Neural cell (in vitro differentiated cells): ENCODE data around the gene MRPS12. TPM values are rescaled to one million over a fixed set of nuclear protein-coding genes. Genes with fewer than 3 reads are reported as not detected.
"Not testable (repeated sequence)": the region's sequence is repeated elsewhere in the genome, so short reads cannot be mapped to it uniquely, and the experiment has no call there.

ENCODE experiments used
- H2AFZ ChIP-seq: fragments of 200-600, 300-800 bp; sonication (generic), shearing (Covaris generic); 2 replicates; pipeline ENCODE4 v1.6.0; 2014; ENCODE audit warnings: low read depth, mild to moderate bottlenecking, antibody characterized with exemption, low read length, moderate library complexity
- H3F3A ChIP-seq: fragments of 200-600 bp; shearing (Covaris generic); 2 replicates; pipeline ENCODE4 v1.6.1; 2016; ENCODE audit warnings: mild to moderate bottlenecking, moderate library complexity, mixed read lengths, antibody characterized with exemption, low read length; ENCODE audit not compliant: insufficient read depth, poor library complexity, severe bottlenecking
- H3K27ac ChIP-seq: fragments of 200-600, 300-800 bp; sonication (generic), shearing (Covaris generic); 2 replicates; pipeline ENCODE4 v1.5.1; 2014; ENCODE audit warnings: mild to moderate bottlenecking, low read length, moderate library complexity
- H3K27me3 ChIP-seq: fragments of 300-800, 200-600 bp; sonication (generic), shearing (Covaris generic); 2 replicates; pipeline ENCODE4 v1.6.0; 2014; ENCODE audit warnings: mild to moderate bottlenecking, low read depth, low read length, moderate library complexity; ENCODE audit not compliant: insufficient read depth
- H3K36me3 ChIP-seq: fragments of 300-800, 200-600 bp; sonication (generic), shearing (Covaris generic); 2 replicates; pipeline ENCODE4 v1.5.1; 2014; ENCODE audit warnings: mild to moderate bottlenecking, antibody characterized with exemption, low read length, moderate library complexity; ENCODE audit not compliant: insufficient read depth
- H3K4me2 ChIP-seq: fragments of 300-800, 200-600 bp; sonication (generic), shearing (Covaris generic); 2 replicates; pipeline ENCODE4 v1.6.0; 2014; ENCODE audit warnings: mild to moderate bottlenecking, low read length
- H3K4me3 ChIP-seq: fragments of 300-800, 200-600 bp; sonication (generic), shearing (Covaris generic); 2 replicates; pipeline ENCODE4 v1.5.1; 2014; ENCODE audit warnings: mild to moderate bottlenecking, low read length, moderate library complexity
- H3K79me2 ChIP-seq: fragments of 200-600 bp; shearing (Covaris generic); replicated peaks from 2 replicates; pipeline ENCODE4 v1.6.0; 2014; ENCODE audit warnings: mild to moderate bottlenecking, low read length, moderate library complexity; ENCODE audit not compliant: insufficient read depth
- H3K9ac ChIP-seq: fragments of 300-800, 200-600 bp; sonication (generic), shearing (Covaris generic); 2 replicates; pipeline ENCODE4 v1.6.1; 2016; ENCODE audit warnings: mild to moderate bottlenecking, low read length, mixed read lengths
- H3K9me2 ChIP-seq: fragments of 200-600 bp; shearing (Covaris generic); 2 replicates; pipeline ENCODE4 v1.6.1; 2016; ENCODE audit warnings: mild to moderate bottlenecking, low read length, mixed read lengths; ENCODE audit not compliant: insufficient read depth
- H3K9me3 ChIP-seq: fragments of 200-600, 300-800 bp; sonication (generic), shearing (Covaris generic); 2 replicates; pipeline ENCODE4 v1.6.1; 2016; ENCODE audit warnings: mild to moderate bottlenecking, mixed run types, low read length, moderate library complexity, mixed read lengths
- H4K20me1 ChIP-seq: fragments of 200-600 bp; shearing (Covaris generic); 2 replicates; pipeline ENCODE4 v1.6.1; 2016; ENCODE audit warnings: mild to moderate bottlenecking, mixed run types; ENCODE audit not compliant: insufficient read depth
- CTCF ChIP-seq: fragments of 450-650 bp; IDR thresholded peaks from 2 replicates; pipeline ENCODE4 v1.5.1; 2014; ENCODE audit warnings: antibody characterized with exemption, mild to moderate bottlenecking, moderate library complexity; ENCODE audit not compliant: poor library complexity, severe bottlenecking
- EP300 ChIP-seq: fragments of 450-650 bp; conservative IDR thresholded peaks from 2 replicates; pipeline ENCODE4 v1.6.1; 2014; ENCODE audit warnings: antibody characterized with exemption, mild to moderate bottlenecking, moderate library complexity; ENCODE audit not compliant: poor library complexity, severe bottlenecking
- EZH2 ChIP-seq: fragments of 200-600, 300-800 bp; shearing (Covaris generic), sonication (generic); IDR thresholded peaks from 2 replicates; pipeline ENCODE4 v1.6.1; 2014; ENCODE audit warnings: antibody characterized with exemption, low read length, borderline replicate concordance, mild to moderate bottlenecking; ENCODE audit not compliant: insufficient read depth, poor library complexity, severe bottlenecking
- MXI1 ChIP-seq: fragments of 450-650 bp; conservative IDR thresholded peaks from 2 replicates; pipeline ENCODE4 v1.6.1; 2014; ENCODE audit warnings: antibody characterized with exemption, mild to moderate bottlenecking; ENCODE audit not compliant: poor library complexity, severe bottlenecking
- POLR2AphosphoS5 ChIP-seq: IDR thresholded peaks from 2 replicates; pipeline ENCODE4 v1.6.1; 2012
- RAD21 ChIP-seq: fragments of 450-650 bp; conservative IDR thresholded peaks from 2 replicates; pipeline ENCODE4 v1.6.1; 2014; ENCODE audit warnings: antibody characterized with exemption, mild to moderate bottlenecking, moderate library complexity
- REST ChIP-seq: IDR thresholded peaks from 2 replicates; pipeline ENCODE4 v1.6.1; 2012; ENCODE audit warnings: borderline replicate concordance
- SMC3 ChIP-seq: fragments of 450-650 bp; conservative IDR thresholded peaks from 2 replicates; pipeline ENCODE4 v1.6.1; 2014; ENCODE audit warnings: antibody characterized with exemption, mild to moderate bottlenecking, moderate library complexity; ENCODE audit not compliant: poor library complexity
- TAF1 ChIP-seq: IDR thresholded peaks from 2 replicates; pipeline ENCODE4 v1.6.1; 2012; ENCODE audit warnings: low read depth
- polyA minus RNA-seq: library from RNA; depleted of rRNA, polyadenylated mRNA; stranded (reverse); fragments of >200 nt; gene quantifications from 2 replicates; pipeline ENCODE4 v1.2.3, GENCODE V29; 2014
- polyA plus RNA-seq: library from polyadenylated mRNA; depleted of rRNA; stranded (reverse); fragments of >200 nt; gene quantifications from 2 replicates; pipeline ENCODE4 v1.2.3, GENCODE V29; 2014

MRPS12 gene
- polyA plus RNA-seq (30.0 and 40.3 TPM in 2 replicates), polyA minus RNA-seq (14.4 and 15.6 TPM in 2 replicates)

- TF ChIP-seq MXI1 (peak; percentile 93), SMC3 (no peak), POLR2AphosphoS5 (peak; percentile 55)
- Histone ChIP-seq H3K4me3 (peak within 1 kb of the TSS; percentile 71), H3K9ac (peak within 1 kb of the TSS; percentile 80), H3K9me3 (no peaks in the 10 kb centered on the region), H2AFZ (peak within 1 kb of the TSS; percentile 61), H3K27me3 (no peaks in the 10 kb centered on the region), H3K9me2 (no peaks in the 10 kb centered on the region), H3K4me2 (peak within 1 kb of the TSS; percentile 90), H4K20me1 (no peaks in the 10 kb centered on the region), H3K36me3 (no peaks in the 10 kb centered on the region), H3K27ac (peak within 1 kb of the TSS; percentile 86), H3K79me2 (peaks cover 12% of the 10 kb centered on the region), H3F3A (no peaks in the 10 kb centered on the region)
Observed at GRCh38 chr19:38930776-38931520, at the start of gene MRPS12. TSS of gene MRPS12 (plus strand) at chr19:38930944. CDS start at chr19:38931295, 351 bp downstream.

- H3F3A ChIP-seq = no peaks in the 10 kb centered on the region
- H3K9ac ChIP-seq = no peak overlapping the region
- H3K27ac ChIP-seq = no peak overlapping the region
- no peaks in the 10 kb centered on the region for H3K79me2 ChIP-seq
- TF ChIP-seq POLR2AphosphoS5 (no peak), REST (no peak), CTCF (no peak), SMC3 (no peak), TAF1 (no peak), EP300 (no peak), MXI1 (no peak), RAD21 (no peak), EZH2 (no peak)
- no peaks in the 10 kb centered on the region for H3K36me3 ChIP-seq
- H3K9me2 ChIP-seq = no peaks in the 10 kb centered on the region
- H2AFZ ChIP-seq = no peak overlapping the region
- no peaks in the 10 kb centered on the region for H3K27me3 ChIP-seq
- H3K4me3 ChIP-seq = no peak overlapping the region
- H3K9me3 ChIP-seq = no peaks in the 10 kb centered on the region
- no peak overlapping the region for H3K4me2 ChIP-seq
- H4K20me1 ChIP-seq = no peaks in the 10 kb centered on the region
Observed at GRCh38 chr19:38883286-38883685, 47.5 kb upstream of the MRPS12 start.

- not testable (repeated sequence) for H3K9me3 ChIP-seq, H2AFZ ChIP-seq, H3K79me2 ChIP-seq, H3F3A ChIP-seq, H3K27ac ChIP-seq, H3K27me3 ChIP-seq, H3K4me3 ChIP-seq, H3K4me2 ChIP-seq, H3K9ac ChIP-seq, H4K20me1 ChIP-seq, H3K9me2 ChIP-seq, H3K36me3 ChIP-seq
Observed at GRCh38 chr19:38884691-38885090, 46.1 kb upstream of the MRPS12 start.
